ENCODE results near the gene ZNF512. TPM values are rescaled to one million over a fixed set of nuclear protein-coding genes. Genes with fewer than 3 reads are reported as not detected.
A peak's percentile ranks its signal among the peaks of the same experiment; 100 is the strongest.
"Not testable (repeated sequence)": the region's sequence is repeated elsewhere in the genome, so short reads cannot be mapped to it uniquely, and the experiment has no call there.

The ZNF512 gene
- total RNA-seq, 2 donors from 2014 or later, result 27.2 to 39.5 TPM

GRCh38 chr2:27594020-27594703 is 11.3 kb downstream of the ZNF512 start:
- H3K9me3 Mint-ChIP-seq; H3K27me3 Mint-ChIP-seq; H3K4me3 Mint-ChIP-seq; ATAC-seq (replicated peaks); H3K27ac Mint-ChIP-seq: not testable (repeated sequence)
- H3K36me3 Mint-ChIP-seq (ENCODE audit: low read depth), result peaks cover 87% of the 10 kb centered on the region
- H3K4me1 Mint-ChIP-seq, result peaks cover 16% of the 10 kb centered on the region

GRCh38 chr2:27595412-27595811 is 12.6 kb downstream of the ZNF512 start:
- Mint-ChIP-seq H3K27ac (peak overlapping the region; percentile 23), H3K36me3 (ENCODE audit: low read depth) (peaks cover 87% of the 10 kb centered on the region), H3K4me1 (peaks cover 13% of the 10 kb centered on the region)
- ATAC-seq (replicated peaks); H3K27me3 Mint-ChIP-seq; H3K9me3 Mint-ChIP-seq; H3K4me3 Mint-ChIP-seq: not testable (repeated sequence)

- peaks cover 13% of the 10 kb centered on the region for H3K4me1 Mint-ChIP-seq
- ATAC-seq (replicated peaks), result no peak
- H3K36me3 Mint-ChIP-seq (ENCODE audit: low read depth), result peaks cover 90% of the 10 kb centered on the region
- no peaks in the 10 kb centered on the region for H3K27me3 Mint-ChIP-seq
- no peaks in the 10 kb centered on the region for H3K9me3 Mint-ChIP-seq
- H3K4me3 Mint-ChIP-seq, result no peak overlapping the region
- peak overlapping the region; percentile 77 for H3K27ac Mint-ChIP-seq
Observed at GRCh38 chr2:27596627-27597026, 13.8 kb downstream of the ZNF512 start.

- Mint-ChIP-seq H3K27me3 (no peaks in the 10 kb centered on the region), H3K9me3 (no peaks in the 10 kb centered on the region), H3K36me3 (ENCODE audit: low read depth) (peaks cover 88% of the 10 kb centered on the region), H3K4me1 (no peaks in the 10 kb centered on the region), H3K4me3 (no peak overlapping the region), H3K27ac (no peak overlapping the region)
- no peak for ATAC-seq (replicated peaks)
Observed at GRCh38 chr2:27606611-27607010, 23.8 kb downstream of the ZNF512 start.

GRCh38 chr2:27613985-27614384 is 31.1 kb downstream of the ZNF512 start:
- Mint-ChIP-seq H3K4me1 (no peaks in the 10 kb centered on the region), H3K36me3 (ENCODE audit: low read depth) (peaks cover 88% of the 10 kb centered on the region), H3K9me3 (no peaks in the 10 kb centered on the region), H3K27ac (no peak overlapping the region), H3K4me3 (no peak overlapping the region), H3K27me3 (no peaks in the 10 kb centered on the region)
- ATAC-seq (replicated peaks), result no peak

GRCh38 chr2:27615316-27615715 is 32.5 kb downstream of the ZNF512 start:
- H3K36me3 Mint-ChIP-seq (ENCODE audit: low read depth), result peaks cover 89% of the 10 kb centered on the region
- H3K27ac Mint-ChIP-seq, result no peak overlapping the region
- no peaks in the 10 kb centered on the region for H3K4me1 Mint-ChIP-seq
- no peaks in the 10 kb centered on the region for H3K9me3 Mint-ChIP-seq
- no peak overlapping the region for H3K4me3 Mint-ChIP-seq
- no peaks in the 10 kb centered on the region for H3K27me3 Mint-ChIP-seq
- no peak for ATAC-seq (replicated peaks)

- no peaks in the 10 kb centered on the region for H3K27me3 Mint-ChIP-seq
- peaks cover 83% of the 10 kb centered on the region for H3K36me3 Mint-ChIP-seq (ENCODE audit: low read depth)
- H3K27ac Mint-ChIP-seq, result no peak overlapping the region
- H3K4me3 Mint-ChIP-seq, result no peak overlapping the region
- H3K4me1 Mint-ChIP-seq, result no peaks in the 10 kb centered on the region
- ATAC-seq (replicated peaks), result no peak
- H3K9me3 Mint-ChIP-seq, result no peaks in the 10 kb centered on the region
Observed at GRCh38 chr2:27621524-27621923, 38.7 kb downstream of the ZNF512 start.

GRCh38 chr2:27622921-27623384 is 40.1 kb downstream of the ZNF512 start:
- Mint-ChIP-seq H3K9me3 (no peaks in the 10 kb centered on the region), H3K36me3 (ENCODE audit: low read depth) (peaks cover 69% of the 10 kb centered on the region), H3K27ac (no peak overlapping the region), H3K4me3 (no peak overlapping the region), H3K27me3 (no peaks in the 10 kb centered on the region), H3K4me1 (peaks cover 5% of the 10 kb centered on the region)
- ATAC-seq (replicated peaks), result peak; percentile 21

- H3K4me1 Mint-ChIP-seq, result peaks cover 11% of the 10 kb centered on the region
Observed at GRCh38 chr2:27624943-27625342, 42.1 kb downstream of the ZNF512 start.

GRCh38 chr2:27626323-27626722 is 43.5 kb downstream of the ZNF512 start:
- not testable (repeated sequence) for ATAC-seq (replicated peaks); H3K9me3 Mint-ChIP-seq; H3K27ac Mint-ChIP-seq; H3K27me3 Mint-ChIP-seq; H3K4me3 Mint-ChIP-seq
- peaks cover 21% of the 10 kb centered on the region for H3K4me1 Mint-ChIP-seq
- H3K36me3 Mint-ChIP-seq (ENCODE audit: low read depth), result peaks cover 39% of the 10 kb centered on the region

More at GRCh38 chr2:27624943-27625342, 42.1 kb downstream of the ZNF512 start:
- Mint-ChIP-seq H3K27me3 (no peaks in the 10 kb centered on the region), H3K36me3 (ENCODE audit: low read depth) (peaks cover 52% of the 10 kb centered on the region), H3K9me3 (no peaks in the 10 kb centered on the region), H3K4me3 (no peak overlapping the region), H3K27ac (no peak overlapping the region)
- no peak for ATAC-seq (replicated peaks)

- H3K4me1 Mint-ChIP-seq, result peaks cover 23% of the 10 kb centered on the region
- H3K27ac Mint-ChIP-seq; H3K9me3 Mint-ChIP-seq; H3K4me3 Mint-ChIP-seq; ATAC-seq (replicated peaks); H3K27me3 Mint-ChIP-seq: not testable (repeated sequence)
- peaks cover 33% of the 10 kb centered on the region for H3K36me3 Mint-ChIP-seq (ENCODE audit: low read depth)
Observed at GRCh38 chr2:27626921-27627320, 44.1 kb downstream of the ZNF512 start.

GRCh38 chr2:27627963-27628766 is 45.3 kb downstream of the ZNF512 start:
- Mint-ChIP-seq H3K4me3 (no peak overlapping the region), H3K27ac (no peak overlapping the region), H3K36me3 (ENCODE audit: low read depth) (peaks cover 20% of the 10 kb centered on the region), H3K4me1 (peaks cover 28% of the 10 kb centered on the region), H3K27me3 (no peaks in the 10 kb centered on the region), H3K9me3 (no peaks in the 10 kb centered on the region)
- ATAC-seq (replicated peaks), result peak; percentile 65

- peak; percentile 97 for ATAC-seq (replicated peaks)
- no peak within 1 kb of the TSS for H3K4me3 Mint-ChIP-seq
- no peaks in the 10 kb centered on the region for H3K9me3 Mint-ChIP-seq
- H3K27me3 Mint-ChIP-seq, result no peaks in the 10 kb centered on the region
- H3K27ac Mint-ChIP-seq, result no peak within 1 kb of the TSS
- H3K36me3 Mint-ChIP-seq (ENCODE audit: low read depth), result peaks cover 12% of the 10 kb centered on the region
- peaks cover 28% of the 10 kb centered on the region for H3K4me1 Mint-ChIP-seq
Observed at GRCh38 chr2:27628767-27629709, 46.2 kb downstream of the ZNF512 start, which contains the start of the genes CCDC121 and GPN1. Gene CCDC121 (minus strand): TSS chr2:27629012. CDS start chr2:27627799, 1,213 bp downstream. Gene GPN1 (plus strand): TSS chr2:27629050. CDS start chr2:27629059, 9 bp downstream.

GRCh38 chr2:27630257-27630656 is 47.4 kb downstream of the ZNF512 start:
- H3K9me3 Mint-ChIP-seq; ATAC-seq (replicated peaks); H3K27ac Mint-ChIP-seq; H3K27me3 Mint-ChIP-seq; H3K36me3 Mint-ChIP-seq (ENCODE audit: low read depth); H3K4me3 Mint-ChIP-seq: not testable (repeated sequence)
- peaks cover 28% of the 10 kb centered on the region for H3K4me1 Mint-ChIP-seq
